22Rv1 (cell line): Measurements from ENCODE around the gene OGFOD2.

Experiments used
- H3K27ac ChIP-seq: fragments of 450-650 bp; 2 replicates; pipeline ENCODE4 v1.5.1; 2017
- CTCF ChIP-seq: fragments of 450-650 bp; IDR thresholded peaks from 2 replicates; pipeline ENCODE4 v1.5.1; 2017; ENCODE audit warnings: mild to moderate bottlenecking
- ZFX ChIP-seq: fragments of 450-650 bp; IDR thresholded peaks from 2 replicates; pipeline ENCODE4 v1.6.1; 2017; ENCODE audit warnings: antibody characterized with exemption, borderline replicate concordance

Gene OGFOD2

GRCh38 chr12:122986258-122986871 lies 11.3 kb downstream of the OGFOD2 start:
- TF ChIP-seq CTCF (no peak), ZFX (no peak)
- no peak overlapping the region for H3K27ac ChIP-seq

DNA sequence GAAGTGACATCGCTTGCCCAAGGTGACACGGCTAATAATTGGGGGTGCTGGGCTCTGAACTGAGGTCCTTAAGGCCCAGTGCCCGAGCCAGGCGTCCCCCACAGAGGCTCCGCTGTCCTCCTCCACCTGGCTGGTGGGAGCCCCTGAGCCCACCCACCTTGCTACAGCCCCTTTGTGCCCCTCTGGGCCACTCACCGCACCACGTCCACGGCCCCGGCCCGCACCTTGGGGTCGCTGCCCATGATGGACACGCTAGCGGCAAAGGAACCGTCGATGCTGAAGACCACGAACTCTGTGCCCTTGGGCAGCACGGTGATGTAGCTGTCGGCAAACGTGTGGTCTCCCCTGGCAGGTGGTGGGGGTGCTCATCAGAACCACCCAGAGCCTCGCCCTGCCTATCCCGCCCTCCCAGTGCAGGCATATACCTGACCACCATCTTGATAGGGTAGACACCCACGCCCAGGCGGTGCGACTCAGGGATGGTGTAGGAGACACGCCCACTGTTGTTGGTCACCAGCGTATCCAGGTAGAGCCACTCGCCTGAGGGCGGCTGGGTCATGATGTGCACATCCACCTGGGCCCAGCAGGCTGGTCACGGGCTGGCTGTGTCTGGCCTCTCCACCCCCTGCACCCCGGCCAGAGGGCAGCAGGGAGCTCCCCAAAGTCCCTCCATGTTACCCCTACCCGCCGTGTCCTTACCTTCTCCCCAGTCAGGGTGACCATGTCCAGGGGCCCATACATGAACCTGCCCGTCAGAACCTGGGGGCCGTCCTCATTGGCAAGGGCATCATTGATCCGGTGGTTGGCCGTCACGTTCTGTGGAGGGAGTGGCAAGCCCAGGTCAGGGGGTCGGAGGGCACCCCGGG lies 12.3 kb downstream of the OGFOD2 start:
- TF ChIP-seq ZFX, result no peak
- TF ChIP-seq CTCF, result no peak
- H3K27ac ChIP-seq, result no peak overlapping the region

- TF ChIP-seq CTCF, result no peak
- TF ChIP-seq ZFX, result no peak
- no peak overlapping the region for H3K27ac ChIP-seq
Observed at GRCh38 chr12:122988036-122988435, 13.0 kb downstream of the OGFOD2 start.

DNA sequence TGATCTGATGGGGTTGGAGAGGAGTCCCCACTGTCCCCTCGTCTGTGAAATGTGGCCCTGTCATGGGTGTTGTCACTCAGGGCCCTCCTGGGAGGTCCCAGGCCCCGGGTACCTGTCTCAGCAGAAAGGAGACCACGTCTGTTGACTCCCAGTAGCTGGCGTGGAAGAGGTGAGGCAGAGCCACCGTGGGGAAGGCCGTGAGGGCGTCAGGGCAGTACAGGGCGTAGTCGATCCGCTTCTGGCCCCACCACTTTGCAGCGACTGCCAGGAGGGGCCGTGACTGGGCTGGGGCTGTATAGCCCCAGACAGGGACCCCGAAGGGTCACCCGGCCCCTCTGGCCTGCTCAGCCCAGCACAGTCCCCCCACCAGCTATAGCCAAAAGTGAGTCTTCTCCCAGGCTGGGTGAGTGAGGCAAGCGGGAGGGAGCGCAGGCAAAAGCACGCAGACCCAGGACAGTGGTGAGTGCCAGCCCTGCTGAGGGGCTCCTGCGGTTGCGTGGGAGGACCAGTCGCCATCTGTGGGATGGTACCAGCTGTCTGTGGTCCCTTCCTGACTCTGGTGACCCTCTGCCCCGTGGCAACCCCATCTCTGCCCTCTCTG lies 13.7 kb downstream of the OGFOD2 start:
- TF ChIP-seq CTCF (no peak), ZFX (no peak)

GRCh38 chr12:122989225-122989839 lies 14.3 kb downstream of the OGFOD2 start:
- TF ChIP-seq CTCF (no peak), ZFX (no peak)
- H3K27ac ChIP-seq, result no peak overlapping the region

More for the DNA sequence above, 13.7 kb downstream of the OGFOD2 start:
- no peak overlapping the region for H3K27ac ChIP-seq

DNA sequence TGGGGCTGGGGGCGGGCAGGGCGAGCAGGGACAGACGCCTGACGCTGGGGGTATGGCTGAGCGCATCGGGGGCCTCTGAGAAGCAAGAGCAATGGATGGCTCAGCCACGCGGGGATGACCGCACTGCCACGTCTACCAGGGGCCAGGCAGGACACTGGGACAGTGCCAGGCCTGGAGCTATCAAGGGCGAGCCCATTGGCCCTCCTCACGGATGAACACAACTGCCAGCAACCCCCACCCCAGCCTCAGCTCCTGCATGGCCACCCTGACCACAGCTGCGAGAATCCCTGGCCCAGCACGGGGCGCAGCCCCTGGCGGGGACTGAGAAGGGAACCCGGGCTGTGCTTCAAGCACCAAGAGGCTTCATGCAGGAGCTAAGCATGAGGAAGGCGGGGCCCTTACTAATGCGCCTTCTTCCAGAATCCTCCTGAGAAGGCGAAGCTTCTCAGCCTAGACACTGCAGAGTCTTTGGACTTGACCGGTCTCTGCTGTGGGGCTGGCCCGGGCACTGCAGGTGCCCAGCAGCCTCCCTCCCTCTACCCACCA lies 14.9 kb downstream of the OGFOD2 start:
- no peak overlapping the region for H3K27ac ChIP-seq
- TF ChIP-seq ZFX (no peak), CTCF (no peak)
